H9 (cell line): ENCODE results near the gene VPS13C. TPM values are rescaled to one million over a fixed set of nuclear protein-coding genes. Genes with fewer than 3 reads are reported as not detected.

ENCODE experiments used
- DNase-seq: peaks from one replicate; pipeline ENCODE4 v3.0.0-alpha.2; 2017
- H2AFZ ChIP-seq: one replicate; pipeline ENCODE4 v1.6.1; 2013; ENCODE audit warnings: mild to moderate bottlenecking, low read length, control low read depth, moderate library complexity
- H2AK5ac ChIP-seq: 2 replicates; pipeline ENCODE4 v1.6.1; 2013; ENCODE audit warnings: low read length, control low read depth, mixed read lengths; ENCODE audit not compliant: insufficient read length
- H2BK120ac ChIP-seq: one replicate; pipeline ENCODE4 v1.6.1; 2013; ENCODE audit warnings: low read depth, mild to moderate bottlenecking, low read length, control low read depth, inconsistent platforms; ENCODE audit not compliant: poor library complexity, severe bottlenecking
- H2BK12ac ChIP-seq: 2 replicates; pipeline ENCODE4 v1.6.1; 2013; ENCODE audit warnings: low read length, control low read depth, mixed read lengths, low read depth; ENCODE audit not compliant: insufficient read length
- H2BK15ac ChIP-seq: 2 replicates; pipeline ENCODE4 v1.6.1; 2013; ENCODE audit warnings: low read depth, low read length, control low read depth
- H2BK20ac ChIP-seq: one replicate; pipeline ENCODE4 v1.6.1; 2013; ENCODE audit warnings: low read depth, mild to moderate bottlenecking, low read length, control low read depth, inconsistent platforms; ENCODE audit not compliant: poor library complexity, severe bottlenecking
- H2BK5ac ChIP-seq: 2 replicates; pipeline ENCODE4 v1.6.1; 2013; ENCODE audit warnings: low read length, control low read depth, mixed read lengths; ENCODE audit not compliant: insufficient read length
- H3K14ac ChIP-seq: 2 replicates; pipeline ENCODE4 v1.6.1; 2013; ENCODE audit warnings: low read length, control low read depth; ENCODE audit not compliant: insufficient read depth
- H3K18ac ChIP-seq: 2 replicates; pipeline ENCODE4 v1.6.1; 2013; ENCODE audit warnings: low read depth, mild to moderate bottlenecking, mixed read lengths, low read length, control low read depth; ENCODE audit not compliant: insufficient read length
- H3K23ac ChIP-seq: 2 replicates; pipeline ENCODE4 v1.6.1; 2013; ENCODE audit warnings: low read length, control low read depth, mixed read lengths, low read depth; ENCODE audit not compliant: insufficient read length
- H3K23me2 ChIP-seq: 2 replicates; pipeline ENCODE4 v1.6.1; 2013; ENCODE audit warnings: low read depth, mild to moderate bottlenecking, mixed read lengths, low read length, control low read depth; ENCODE audit not compliant: insufficient read length, poor library complexity, severe bottlenecking
- H3K27ac ChIP-seq: 2 replicates; pipeline ENCODE4 v1.5.1; 2013; ENCODE audit warnings: low read length, control low read depth, mixed read lengths, low read depth; ENCODE audit not compliant: insufficient read length
- H3K27me3 ChIP-seq: 2 replicates; pipeline ENCODE4 v1.6.1; 2013; ENCODE audit warnings: low read length, control low read depth, inconsistent platforms; ENCODE audit not compliant: insufficient read depth
- H3K4ac ChIP-seq: 2 replicates; pipeline ENCODE4 v1.6.1; 2013; ENCODE audit warnings: low read depth, mild to moderate bottlenecking, control low read depth, inconsistent platforms, low read length, moderate library complexity
- H3K4me1 ChIP-seq: 2 replicates; pipeline ENCODE4 v1.6.1; 2013; ENCODE audit warnings: low read length, control low read depth, inconsistent platforms; ENCODE audit not compliant: insufficient read depth
- H3K4me2 ChIP-seq: 2 replicates; pipeline ENCODE4 v1.6.1; 2013; ENCODE audit warnings: low read length, control low read depth, mixed read lengths; ENCODE audit not compliant: insufficient read length, insufficient read depth
- H3K56ac ChIP-seq: 2 replicates; pipeline ENCODE4 v1.6.1; 2013; ENCODE audit warnings: low read depth, mild to moderate bottlenecking, mixed read lengths, low read length, control low read depth; ENCODE audit not compliant: insufficient read length
- H3K79me1 ChIP-seq: 2 replicates; pipeline ENCODE4 v1.6.1; 2013; ENCODE audit warnings: low read depth, mild to moderate bottlenecking, moderate library complexity, low read length, control low read depth, inconsistent platforms; ENCODE audit not compliant: insufficient read depth, poor library complexity, severe bottlenecking
- H3K79me2 ChIP-seq: 2 replicates; pipeline ENCODE4 v1.6.1; 2013; ENCODE audit warnings: low read length, control low read depth, inconsistent platforms; ENCODE audit not compliant: insufficient read depth
- H3K9ac ChIP-seq: 2 replicates; pipeline ENCODE4 v1.6.1; 2013; ENCODE audit warnings: low read length, control low read depth, mixed read lengths; ENCODE audit not compliant: insufficient read length; ENCODE audit errors: extremely low read depth
- H3K9me3 ChIP-seq: one replicate; pipeline ENCODE4 v1.6.1; 2013; ENCODE audit warnings: low read depth, low read length, inconsistent platforms; ENCODE audit not compliant: control insufficient read depth
- H3T11ph ChIP-seq: one replicate; pipeline ENCODE4 v1.6.1; 2013; ENCODE audit warnings: mild to moderate bottlenecking, low read length, control low read depth, inconsistent platforms
- H4K20me1 ChIP-seq: one replicate; pipeline ENCODE4 v1.6.1; 2013; ENCODE audit not compliant: control insufficient read depth, insufficient read length, insufficient read depth
- H4K5ac ChIP-seq: 2 replicates; pipeline ENCODE4 v1.6.1; 2013; ENCODE audit warnings: low read depth, mild to moderate bottlenecking, mixed read lengths, low read length, control low read depth; ENCODE audit not compliant: insufficient read length
- H4K8ac ChIP-seq: replicated peaks from 2 replicates; pipeline ENCODE4 v1.6.1; 2013; ENCODE audit warnings: low read length, control low read depth, mixed read lengths, low read depth; ENCODE audit not compliant: insufficient read length
- H4K91ac ChIP-seq: 2 replicates; pipeline ENCODE4 v1.6.1; 2013; ENCODE audit warnings: low read depth, mild to moderate bottlenecking, moderate library complexity, mixed read lengths, low read length, control low read depth; ENCODE audit not compliant: insufficient read length
- H3K27ac Mint-ChIP-seq, 3 experiments: 2 replicates in 2 of 3; 3 replicates in 1 of 3; pipeline ENCODE4 v1.8.0; 2020 to 2021; ENCODE audit warnings: mixed read lengths in 3 of 3, mild to moderate bottlenecking in 1 of 3, moderate library complexity in 1 of 3
- H3K27me3 Mint-ChIP-seq: 2 replicates; pipeline ENCODE4 v1.8.0; 2021; ENCODE audit warnings: low read depth, mild to moderate bottlenecking, moderate library complexity, mixed read lengths
- H3K36me3 Mint-ChIP-seq, 3 experiments: 2 replicates in 2 of 3; 3 replicates in 1 of 3; pipeline ENCODE4 v1.8.0; 2020 to 2021; ENCODE audit warnings: low read depth in 3 of 3, mixed read lengths in 3 of 3; ENCODE audit not compliant: insufficient read depth in 1 of 3
- H3K4me1 Mint-ChIP-seq, 2 experiments: 2 replicates each; pipeline ENCODE4 v1.8.0; 2020; ENCODE audit warnings: mixed read lengths in 2 of 2
- H3K4me3 Mint-ChIP-seq, 2 experiments: 2 replicates in 1 of 2; 3 replicates in 1 of 2; pipeline ENCODE4 v1.8.0; 2020 to 2021; ENCODE audit warnings: mild to moderate bottlenecking in 2 of 2, mixed read lengths in 2 of 2, moderate library complexity in 1 of 2
- H3K9me3 Mint-ChIP-seq, 2 experiments: 2 replicates in 1 of 2; 3 replicates in 1 of 2; pipeline ENCODE4 v1.8.0; 2020; ENCODE audit warnings: mild to moderate bottlenecking in 2 of 2, mixed read lengths in 2 of 2, moderate library complexity in 1 of 2
- WGBS: extraction: QIAGEN DNeasy Blood & Tissue Kit; methylation state at CpG from one replicate; pipeline ENCODE4 v1.1.7; 2013; ENCODE audit warnings: missing lambda C conversion rate, low lambda C conversion rate, mixed read lengths; ENCODE audit not compliant: insufficient read length; ENCODE audit errors: extremely low coverage; 5-methylcytosine and 5-hydroxymethylcytosine counted together
- total RNA-seq: library from RNA; stranded (reverse); gene quantifications from 2 replicates; pipeline ENCODE4 v1.2.1, GENCODE V29; 2021
- TF ChIP-seq, protein P1 (sequence below): fragments of 200-600 bp; sonication (generic); conservative IDR thresholded peaks from 3 replicates; pipeline ENCODE4 v1.8.0; 2021; ENCODE audit warnings: antibody characterized with exemption, mild to moderate bottlenecking

Gene VPS13C
- total RNA-seq, 1 experiment from 2014 or later, result 14.2 TPM

DNA sequence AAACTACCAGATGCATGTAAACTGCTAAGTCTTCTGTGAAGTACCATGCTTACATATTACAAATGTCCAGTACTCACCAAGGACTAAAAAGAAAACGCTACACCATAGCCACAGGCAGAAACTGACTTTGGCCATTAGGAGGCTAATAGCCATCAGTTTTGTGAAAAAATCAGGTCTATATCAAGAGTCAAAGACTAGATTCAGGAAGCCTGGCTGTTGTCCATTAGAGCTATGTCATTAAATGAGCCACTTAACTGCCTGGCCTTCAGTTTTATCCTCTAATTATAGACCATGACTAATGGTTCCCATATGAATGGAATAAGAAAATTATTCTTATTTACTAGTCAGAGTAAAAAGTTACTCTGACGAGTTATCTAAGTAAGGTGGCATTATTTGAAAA, 144.1 kb downstream of the VPS13C start:
- no peaks in the 10 kb centered on the region for H3K4me1 ChIP-seq
- no peak overlapping the region for H3K4me3 Mint-ChIP-seq
- no peak overlapping the region for H4K91ac ChIP-seq
- H3T11ph ChIP-seq, result no peak overlapping the region
- H3K27me3 ChIP-seq, result no peaks in the 10 kb centered on the region
- H3K79me2 ChIP-seq, result no peaks in the 10 kb centered on the region
- no peaks in the 10 kb centered on the region for H3K27me3 Mint-ChIP-seq
- H4K5ac ChIP-seq, result no peak overlapping the region
- no peak overlapping the region for H3K27ac ChIP-seq
- H3K4ac ChIP-seq, result no peak overlapping the region
- no peak overlapping the region for H3K14ac ChIP-seq
- H2BK5ac ChIP-seq, result no peak overlapping the region
- H4K20me1 ChIP-seq, result no peaks in the 10 kb centered on the region
- H2AFZ ChIP-seq, result no peak overlapping the region
- no peaks in the 10 kb centered on the region for H3K9me3 ChIP-seq
- no peak overlapping the region for H2BK15ac ChIP-seq
- DNase-seq, result no peak
- no peaks in the 10 kb centered on the region for H3K79me1 ChIP-seq
- peaks cover 0 to 3% (median 2%) of the 10 kb centered on the region in 3 experiments; a peak in 3 of 7 replicates for H3K36me3 Mint-ChIP-seq
- H3K4me1 Mint-ChIP-seq, result no peaks in the 10 kb centered on the region
- no peaks in the 10 kb centered on the region for H3K23me2 ChIP-seq
- TF ChIP-seq, protein P1, sequence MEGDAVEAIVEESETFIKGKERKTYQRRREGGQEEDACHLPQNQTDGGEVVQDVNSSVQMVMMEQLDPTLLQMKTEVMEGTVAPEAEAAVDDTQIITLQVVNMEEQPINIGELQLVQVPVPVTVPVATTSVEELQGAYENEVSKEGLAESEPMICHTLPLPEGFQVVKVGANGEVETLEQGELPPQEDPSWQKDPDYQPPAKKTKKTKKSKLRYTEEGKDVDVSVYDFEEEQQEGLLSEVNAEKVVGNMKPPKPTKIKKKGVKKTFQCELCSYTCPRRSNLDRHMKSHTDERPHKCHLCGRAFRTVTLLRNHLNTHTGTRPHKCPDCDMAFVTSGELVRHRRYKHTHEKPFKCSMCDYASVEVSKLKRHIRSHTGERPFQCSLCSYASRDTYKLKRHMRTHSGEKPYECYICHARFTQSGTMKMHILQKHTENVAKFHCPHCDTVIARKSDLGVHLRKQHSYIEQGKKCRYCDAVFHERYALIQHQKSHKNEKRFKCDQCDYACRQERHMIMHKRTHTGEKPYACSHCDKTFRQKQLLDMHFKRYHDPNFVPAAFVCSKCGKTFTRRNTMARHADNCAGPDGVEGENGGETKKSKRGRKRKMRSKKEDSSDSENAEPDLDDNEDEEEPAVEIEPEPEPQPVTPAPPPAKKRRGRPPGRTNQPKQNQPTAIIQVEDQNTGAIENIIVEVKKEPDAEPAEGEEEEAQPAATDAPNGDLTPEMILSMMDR, result no peak
- no CpG with 5 or more reads among the region's 2 CpGs for WGBS
- no peak overlapping the region for H3K56ac ChIP-seq
- no peaks in the 10 kb centered on the region for H3K9me3 Mint-ChIP-seq
- no peak overlapping the region for H2BK20ac ChIP-seq
- H3K4me2 ChIP-seq, result no peak overlapping the region
- H2BK120ac ChIP-seq, result no peak overlapping the region
- H2AK5ac ChIP-seq, result no peak overlapping the region
- no peak overlapping the region for H3K23ac ChIP-seq
- H3K18ac ChIP-seq, result no peak overlapping the region
- no peak overlapping the region for H4K8ac ChIP-seq
- no peak overlapping the region for H3K9ac ChIP-seq
- H3K27ac Mint-ChIP-seq, result no peak overlapping the region
- H2BK12ac ChIP-seq, result no peak overlapping the region
